Measurements from ENCODE around the gene FAM3D. TPM values are rescaled to one million over a fixed set of nuclear protein-coding genes. Genes with fewer than 3 reads are reported as not detected.

FAM3D gene
- total RNA-seq, 1 experiment from 2014 or later: not detected

GRCh38 chr3:58640700-58641372 lies 25.7 kb downstream of the FAM3D start:
- in situ Hi-C loops (cut with HindIII; ENCODE audit: low pct_unique_long_range_greater_than_20kb, low sequenced_read_pairs): no loop called here
- TF ChIP-seq REST (IDR thresholded peaks at IDR 0.05; ENCODE audit: insufficient read depth in 1 of 2, low read depth in 2 of 2, low read length in 1 of 2) (no peak), CTCF (IDR thresholded peaks at IDR 0.05) (peak; percentile 88)
- Histone ChIP-seq H3K4me3 (ENCODE audit: low read depth in 2 of 2, low read length in 2 of 2) (no peak overlapping the region), H3K9me3 (ENCODE audit: control insufficient read depth, insufficient read depth, low read depth, low read length) (no peaks in the 10 kb centered on the region), H3K27me3 (ENCODE audit: control insufficient read depth, insufficient read depth, low read length) (no peaks in the 10 kb centered on the region), H3K36me3 (ENCODE audit: control insufficient read depth, insufficient read depth, low read length) (no peaks in the 10 kb centered on the region), H3K4me1 (ENCODE audit: control insufficient read depth, insufficient read depth, low read length) (no peaks in the 10 kb centered on the region), H3K27ac (ENCODE audit: low read length) (no peak overlapping the region)
- DNase-seq (ENCODE audit: low read depth, low spot score): peak; percentile 20
- intact Hi-C loops (cut with micrococcal nuclease; ENCODE audit: unreplicated experiment): loop anchor here (2.0 kb wide), 1 partner anchor 412 kb away; no protein-coding TSS in a partner anchor
- ChIA-PET POLR2A (no interaction called here), CTCF (interaction anchor here (0.6 to 0.7 kb wide), 3 partner anchors 19 to 472 kb away, joined by 3 to 6 read pairs (median 6); no protein-coding TSS in a partner anchor)
- no TSS peak for BruUV-seq (replicated peaks)
- ATAC-seq: peak; percentile 93

GRCh38 chr3:58639842-58640241 lies 26.7 kb downstream of the FAM3D start:
- H3K36me3 ChIP-seq (ENCODE audit: control insufficient read depth, insufficient read depth, low read length): no peaks in the 10 kb centered on the region
- H3K27me3 ChIP-seq (ENCODE audit: control insufficient read depth, insufficient read depth, low read length): no peaks in the 10 kb centered on the region
- H3K4me3 ChIP-seq (ENCODE audit: low read depth in 2 of 2, low read length in 2 of 2): no peak overlapping the region
- POLR2A ChIA-PET: no interaction called here
- in situ Hi-C loops (cut with HindIII; ENCODE audit: low pct_unique_long_range_greater_than_20kb, low sequenced_read_pairs) (no loop called here), intact Hi-C loops (cut with micrococcal nuclease; ENCODE audit: unreplicated experiment) (loop anchor here (2.0 kb wide), 1 partner anchor 413 kb away; no protein-coding TSS in a partner anchor)
- DNase-seq (ENCODE audit: low read depth, low spot score) (no peak), ATAC-seq (no peak)
- H3K4me1 ChIP-seq (ENCODE audit: control insufficient read depth, insufficient read depth, low read length): no peaks in the 10 kb centered on the region
- no peak overlapping the region for H3K27ac ChIP-seq (ENCODE audit: low read length)
- BruUV-seq (replicated peaks): no TSS peak
- no peaks in the 10 kb centered on the region for H3K9me3 ChIP-seq (ENCODE audit: control insufficient read depth, insufficient read depth, low read depth, low read length)
- CTCF ChIA-PET: interaction anchor here (0.6 kb wide), 1 partner anchor 473 kb away, joined by 3 read pairs; no protein-coding TSS in a partner anchor
- TF ChIP-seq REST (IDR thresholded peaks at IDR 0.05; ENCODE audit: insufficient read depth in 1 of 2, low read depth in 2 of 2, low read length in 1 of 2): no peak
- no peak for TF ChIP-seq TCF7L2 (IDR thresholded peaks at IDR 0.05; ENCODE audit: low read depth, low read length)
- TF ChIP-seq CTCF (IDR thresholded peaks at IDR 0.05): no peak
- no peak for TF ChIP-seq SIN3A (IDR thresholded peaks at IDR 0.05; ENCODE audit: borderline replicate concordance, insufficient read depth, low read depth, low read length)
- no peak for TF ChIP-seq POLR2AphosphoS5 (IDR thresholded peaks at IDR 0.05; ENCODE audit: low read depth, low read length)

Measured in Panc1 (cell line).